CD4-positive, CD25-positive, alpha-beta regulatory T cell (primary cell): ENCODE results near the gene BCL2L12. TPM values are rescaled to one million over a fixed set of nuclear protein-coding genes. Genes with fewer than 3 reads are reported as not detected.
A peak's percentile ranks its signal among the peaks of the same experiment; 100 is the strongest.

Experiments used
- ATAC-seq, 2 donors: fragments of 150-1000 bp; cut with Tn5 transposase; one replicate each; pipeline ENCODE4 v1.10.0; 2021; ENCODE audit warnings: low read depth in 2 of 2, moderate number of reproducible peaks in 2 of 2, moderate library complexity in 1 of 2
- DNase-seq, 3 donors: peaks; one replicate each; pipeline versions ENCODE4 v3.0.0 to v3.0.0-alpha.2; 2012 to 2022; ENCODE audit warnings: mixed read lengths in 1 of 3
- H3K27ac ChIP-seq: one replicate; pipeline ENCODE4 v1.7.0; 2013; ENCODE audit warnings: mild to moderate bottlenecking, low read length; ENCODE audit not compliant: insufficient read depth, poor library complexity, severe bottlenecking
- H3K27me3 ChIP-seq: one replicate; pipeline ENCODE4 v1.7.0; 2013; ENCODE audit warnings: low read length; ENCODE audit not compliant: control insufficient read depth, insufficient read depth
- H3K36me3 ChIP-seq: one replicate; pipeline ENCODE4 v1.7.0; 2013; ENCODE audit warnings: mild to moderate bottlenecking, low read length, moderate library complexity; ENCODE audit not compliant: control insufficient read depth, insufficient read depth
- H3K4me1 ChIP-seq: 2 replicates; pipeline ENCODE4 v1.7.0; 2013; ENCODE audit warnings: mild to moderate bottlenecking, low read length; ENCODE audit not compliant: insufficient read depth, control insufficient read depth, poor library complexity, severe bottlenecking
- H3K4me3 ChIP-seq: one replicate; pipeline ENCODE4 v1.7.0; 2013; ENCODE audit warnings: low read depth, mild to moderate bottlenecking, low read length, moderate library complexity
- H3K9me3 ChIP-seq, 2 experiments: 1 replicate in 1 of 2; 2 replicates in 1 of 2; pipeline ENCODE4 v1.7.0; 2013; ENCODE audit warnings: low read length in 2 of 2, mild to moderate bottlenecking in 1 of 2, moderate library complexity in 1 of 2; ENCODE audit not compliant: control insufficient read depth in 2 of 2
- H3K27ac Mint-ChIP-seq, 3 donors: one replicate each; pipeline ENCODE4 v1.8.0; 2020 to 2022; ENCODE audit warnings: mild to moderate bottlenecking in 3 of 3, mixed read lengths in 3 of 3, moderate library complexity in 2 of 3
- H3K27me3 Mint-ChIP-seq: one replicate; pipeline ENCODE4 v1.8.0; 2022; ENCODE audit warnings: mild to moderate bottlenecking, mixed read lengths
- H3K36me3 Mint-ChIP-seq: one replicate; pipeline ENCODE4 v1.8.0; 2020; ENCODE audit warnings: mixed read lengths
- H3K4me1 Mint-ChIP-seq, 4 donors: one replicate each; pipeline ENCODE4 v1.8.0; 2020 to 2022; ENCODE audit warnings: mixed read lengths in 4 of 4, mild to moderate bottlenecking in 1 of 4
- H3K4me3 Mint-ChIP-seq, 4 donors: one replicate each; pipeline ENCODE4 v1.8.0; 2020 to 2022; ENCODE audit warnings: mild to moderate bottlenecking in 4 of 4, mixed read lengths in 4 of 4, moderate library complexity in 3 of 4
- H3K9me3 Mint-ChIP-seq, 7 donors: one replicate each; pipeline ENCODE4 v1.8.0; 2020 to 2022; ENCODE audit warnings: mixed read lengths in 7 of 7, mild to moderate bottlenecking in 3 of 7, moderate library complexity in 2 of 7
- polyA plus RNA-seq, 4 donors: library from polyadenylated mRNA; unstranded; fragments of 300-500 nt; fragmentation: Illumina TruSeq; gene quantifications; one replicate each; pipeline ENCODE4 v1.2.3, GENCODE V29; 2021
- total RNA-seq: library from RNA; stranded (reverse); gene quantifications from one replicate; pipeline ENCODE4 v1.2.3, GENCODE V29; 2022

Gene BCL2L12
- total and polyA plus RNA-seq, 5 donors from 2014 or later: 13.6 to 15.3 (median 15.0) TPM

GRCh38 chr19:49662011-49662410 is 3.7 kb upstream of the BCL2L12 start:
- Mint-ChIP-seq H3K36me3 (peaks cover 8% of the 10 kb centered on the region), H3K27ac (peak overlapping the region in 2 of 3 donors; percentile 36 to 63), H3K9me3 (no peaks in the 10 kb centered on the region), H3K4me1 (peaks cover 0 to 62% (median 19%) of the 10 kb centered on the region in 4 donors), H3K27me3 (peaks cover 6% of the 10 kb centered on the region), H3K4me3 (peak overlapping the region in 2 of 4 donors; percentile 13 to 22)
- peaks cover 39% of the 10 kb centered on the region for H3K36me3 ChIP-seq
- no peak overlapping the region for H3K4me3 ChIP-seq
- H3K27me3 ChIP-seq: no peaks in the 10 kb centered on the region
- no peak for DNase-seq
- no peak for ATAC-seq
- H3K27ac ChIP-seq: peak overlapping the region; percentile 87
- H3K4me1 ChIP-seq: peaks cover 38% of the 10 kb centered on the region
- no peaks in the 10 kb centered on the region for H3K9me3 ChIP-seq

- Mint-ChIP-seq H3K4me1 (peaks cover 0 to 67% (median 21%) of the 10 kb centered on the region in 4 donors), H3K27ac (peak overlapping the region in 2 of 3 donors; percentile 98 to 99), H3K36me3 (peaks cover 6% of the 10 kb centered on the region), H3K27me3 (peaks cover 6% of the 10 kb centered on the region), H3K9me3 (no peaks in the 10 kb centered on the region), H3K4me3 (peak overlapping the region in 3 of 4 donors; percentile 98 to 100 (median 99))
- Histone ChIP-seq H3K4me1 (peaks cover 38% of the 10 kb centered on the region), H3K4me3 (peak overlapping the region; percentile 83), H3K27me3 (no peaks in the 10 kb centered on the region), H3K36me3 (peaks cover 34% of the 10 kb centered on the region), H3K9me3 (no peaks in the 10 kb centered on the region), H3K27ac (peak overlapping the region; percentile 87)
- no peak for DNase-seq
- no peak for ATAC-seq
Observed at GRCh38 chr19:49663224-49663623, 2.5 kb upstream of the BCL2L12 start.

- peaks cover 27% of the 10 kb centered on the region for H3K36me3 ChIP-seq
- H3K9me3 ChIP-seq: no peaks in the 10 kb centered on the region
- no peaks in the 10 kb centered on the region for H3K27me3 ChIP-seq
- peak overlapping the region; percentile 87 for H3K27ac ChIP-seq
- H3K4me3 ChIP-seq: peak overlapping the region; percentile 98
- DNase-seq (peak; percentile 87 to 90 (median 89)), ATAC-seq (peak; percentile 70 to 73)
- peaks cover 38% of the 10 kb centered on the region for H3K4me1 ChIP-seq
- Mint-ChIP-seq H3K36me3 (peaks cover 6% of the 10 kb centered on the region), H3K4me1 (peaks cover 0 to 64% (median 21%) of the 10 kb centered on the region in 4 donors), H3K27ac (peak overlapping the region; percentile 97 to 99 (median 98)), H3K27me3 (peaks cover 6% of the 10 kb centered on the region), H3K4me3 (peak overlapping the region; percentile 93 to 100 (median 98)), H3K9me3 (no peaks in the 10 kb centered on the region)
Observed at GRCh38 chr19:49664171-49665035, 1.3 kb upstream of the BCL2L12 start.

GRCh38 chr19:49665036-49665350 is 740 bp upstream of the BCL2L12 start:
- DNase-seq (no peak), ATAC-seq (no peak)
- Mint-ChIP-seq H3K9me3 (no peaks in the 10 kb centered on the region), H3K27ac (peak overlapping the region; percentile 97 to 99 (median 98)), H3K36me3 (peaks cover 10% of the 10 kb centered on the region), H3K4me1 (peaks cover 0 to 59% (median 22%) of the 10 kb centered on the region in 4 donors), H3K27me3 (peaks cover 6% of the 10 kb centered on the region), H3K4me3 (peak overlapping the region; percentile 93 to 100 (median 98))
- H3K4me1 ChIP-seq: peaks cover 38% of the 10 kb centered on the region
- H3K9me3 ChIP-seq: no peaks in the 10 kb centered on the region
- H3K27me3 ChIP-seq: no peaks in the 10 kb centered on the region
- peak overlapping the region; percentile 87 for H3K27ac ChIP-seq
- H3K4me3 ChIP-seq: peak overlapping the region; percentile 98
- H3K36me3 ChIP-seq: peaks cover 26% of the 10 kb centered on the region

GRCh38 chr19:49666120-49666444 is 349 bp downstream of the BCL2L12 start:
- peak in 1 of 2 donors; percentile 1 for ATAC-seq

GRCh38 chr19:49667473-49667872 is 1.7 kb downstream of the BCL2L12 start:
- Mint-ChIP-seq H3K27me3 (peaks cover 6% of the 10 kb centered on the region), H3K36me3 (peaks cover 10% of the 10 kb centered on the region), H3K9me3 (no peaks in the 10 kb centered on the region), H3K4me1 (peaks cover 0 to 52% (median 29%) of the 10 kb centered on the region in 4 donors), H3K27ac (peak overlapping the region in 1 of 3 donors; percentile 98), H3K4me3 (peak overlapping the region; percentile 44 to 98 (median 78))
- H3K27me3 ChIP-seq: no peaks in the 10 kb centered on the region
- DNase-seq (no peak), ATAC-seq (no peak)
- no peak overlapping the region for H3K27ac ChIP-seq
- peaks cover 39% of the 10 kb centered on the region for H3K4me1 ChIP-seq
- no peak overlapping the region for H3K4me3 ChIP-seq
- peaks cover 5% of the 10 kb centered on the region for H3K36me3 ChIP-seq
- H3K9me3 ChIP-seq: no peaks in the 10 kb centered on the region

More at GRCh38 chr19:49666120-49666444, 349 bp downstream of the BCL2L12 start:
- Histone ChIP-seq H3K27ac (peak overlapping the region; percentile 87), H3K27me3 (no peaks in the 10 kb centered on the region), H3K36me3 (peaks cover 16% of the 10 kb centered on the region), H3K9me3 (no peaks in the 10 kb centered on the region), H3K4me3 (peak overlapping the region; percentile 64), H3K4me1 (peaks cover 38% of the 10 kb centered on the region)
- Mint-ChIP-seq H3K4me3 (peak overlapping the region; percentile 93 to 100 (median 98)), H3K27ac (peak overlapping the region; percentile 56 to 99 (median 98)), H3K9me3 (no peaks in the 10 kb centered on the region), H3K27me3 (peaks cover 6% of the 10 kb centered on the region), H3K36me3 (peaks cover 10% of the 10 kb centered on the region), H3K4me1 (peaks cover 0 to 54% (median 22%) of the 10 kb centered on the region in 4 donors)
- DNase-seq: no peak

GRCh38 chr19:49669516-49669915 is 3.8 kb downstream of the BCL2L12 start:
- no peak overlapping the region for H3K4me3 ChIP-seq
- no peaks in the 10 kb centered on the region for H3K27me3 ChIP-seq
- H3K4me1 ChIP-seq: peaks cover 23% of the 10 kb centered on the region
- no peak overlapping the region for H3K27ac ChIP-seq
- no peak overlapping the region for H3K27ac Mint-ChIP-seq
- no peaks in the 10 kb centered on the region for H3K36me3 ChIP-seq
- peaks cover 5 to 38% (median 28%) of the 10 kb centered on the region in 4 donors for H3K4me1 Mint-ChIP-seq
- no peak overlapping the region for H3K4me3 Mint-ChIP-seq
- peaks cover 0 to 1% (median 0%) of the 10 kb centered on the region in 7 donors for H3K9me3 Mint-ChIP-seq
- H3K36me3 Mint-ChIP-seq: peaks cover 5% of the 10 kb centered on the region
- no peaks in the 10 kb centered on the region for H3K9me3 ChIP-seq
- ATAC-seq (no peak), DNase-seq (no peak)
- H3K27me3 Mint-ChIP-seq: peaks cover 11% of the 10 kb centered on the region
